ENCODE data around the gene RBBP8NL. TPM values are rescaled to one million over a fixed set of nuclear protein-coding genes. Genes with fewer than 3 reads are reported as not detected.
A peak's percentile ranks its signal among the peaks of the same experiment; 100 is the strongest.

The RBBP8NL gene
- total RNA-seq, 1 experiment from 2014 or later: not detected

GRCh38 chr20:62393830-62394229 is 33.5 kb downstream of the RBBP8NL start:
- no peak for DNase-seq (ENCODE audit: low spot score)

GRCh38 chr20:62393335-62393665 is 34.0 kb downstream of the RBBP8NL start:
- DNase-seq (ENCODE audit: low spot score): no peak

GRCh38 chr20:62392621-62393334 is 34.6 kb downstream of the RBBP8NL start:
- no peak for DNase-seq (ENCODE audit: low spot score)

- no peak for DNase-seq (ENCODE audit: low spot score)
Measured at GRCh38 chr20:62392077-62392418, 35.3 kb downstream of the RBBP8NL start.

- DNase-seq (ENCODE audit: low spot score): no peak
Measured at GRCh38 chr20:62391165-62392076, 35.9 kb downstream of the RBBP8NL start.

GRCh38 chr20:62390317-62391164 is 36.8 kb downstream of the RBBP8NL start:
- DNase-seq (ENCODE audit: low spot score): no peak

GRCh38 chr20:62389601-62390087 is 37.7 kb downstream of the RBBP8NL start:
- no peak for DNase-seq (ENCODE audit: low spot score)

GRCh38 chr20:62388839-62389600 is 38.3 kb downstream of the RBBP8NL start:
- DNase-seq (ENCODE audit: low spot score): no peak

GRCh38 chr20:62387933-62388635 is 39.3 kb downstream of the RBBP8NL start:
- no peak for DNase-seq (ENCODE audit: low spot score)

GRCh38 chr20:62387219-62387913 is 40.0 kb downstream of the RBBP8NL start:
- no peak for DNase-seq (ENCODE audit: low spot score)

GRCh38 chr20:62386383-62387218 is 40.7 kb downstream of the RBBP8NL start, which contains the start of gene RPS21:
RPS21 (plus strand) TSS chr20:62387103; CDS start chr20:62387339, 236 bp downstream.
- peak; percentile 85 for DNase-seq (ENCODE audit: low spot score)

GRCh38 chr20:62382306-62383198 is 44.8 kb downstream of the RBBP8NL start:
- DNase-seq (ENCODE audit: low spot score): peak; percentile 82

- no peak for DNase-seq (ENCODE audit: low spot score)
Measured at GRCh38 chr20:62381842-62382241, 45.5 kb downstream of the RBBP8NL start.

GRCh38 chr20:62381202-62381797 is 46.0 kb downstream of the RBBP8NL start:
- DNase-seq (ENCODE audit: low spot score): no peak

- DNase-seq (ENCODE audit: low spot score): no peak
Measured at GRCh38 chr20:62378215-62378614, 49.1 kb downstream of the RBBP8NL start.

- DNase-seq (ENCODE audit: low spot score): no peak
Measured at GRCh38 chr20:62377615-62378178, 49.6 kb downstream of the RBBP8NL start.

- no peak for DNase-seq (ENCODE audit: low spot score)
Measured at GRCh38 chr20:62377064-62377461, 50.3 kb downstream of the RBBP8NL start.
